Measurements from ENCODE around the gene HCRTR1.

- TF ChIP-seq MXI1 (IDR thresholded peaks at IDR 0.05; ENCODE audit: low read depth, low read length) (no peak), CTCF (IDR thresholded peaks at IDR 0.05 in 2 of 3, conservative IDR thresholded peaks at IDR 0.05 in 1 of 3; ENCODE audit: control insufficient read depth in 2 of 3, extremely low read depth in 1 of 3, insufficient read depth in 1 of 3, low read depth in 3 of 3, low read length in 3 of 3) (no peak), EZH2 (IDR thresholded peaks at IDR 0.05; ENCODE audit: borderline replicate concordance, control insufficient read depth, low read depth, low read length) (no peak), POLR2A (IDR thresholded peaks at IDR 0.05; ENCODE audit: low read depth, low read length) (no peak), FOXK2 (IDR thresholded peaks at IDR 0.05) (no peak), RFX5 (IDR thresholded peaks at IDR 0.05; ENCODE audit: low read depth, low read length) (no peak), TCF12 (IDR thresholded peaks at IDR 0.05; ENCODE audit: low read depth, low read length) (no peak), SIX5 (IDR thresholded peaks at IDR 0.05; ENCODE audit: low read depth, low read length, severe bottlenecking) (no peak), PRDM15 (CRISPR knock-in tag; IDR thresholded peaks at IDR 0.05) (no peak), BCL3 (IDR thresholded peaks at IDR 0.05; ENCODE audit: borderline replicate concordance, insufficient read depth, low read depth, low read length, poor library complexity, severe bottlenecking) (no peak), ZNF207 (IDR thresholded peaks at IDR 0.05; ENCODE audit: borderline replicate concordance) (no peak)
Measured at GRCh38 chr1:31664528-31664927, 47.0 kb downstream of the HCRTR1 start.
